HepG2 (cell line): ENCODE results near the gene RFFL. TPM values are rescaled to one million over a fixed set of nuclear protein-coding genes. Genes with fewer than 3 reads are reported as not detected.

ENCODE experiments used
- polyA plus RNA-seq, 8 experiments: library from polyadenylated mRNA; depleted of rRNA in 3 of 8; stranded (reverse) in 7 of 8; unstranded in 1 of 8; fragments of >200 nt; fragmentation: Illumina TruSeq in 4 of 8; extraction: Trizol in 4 of 8; gene quantifications; 2 replicates each; pipeline versions ENCODE4 v1.2.1 to v1.2.3, GENCODE V29; 2011 to 2016; ENCODE audit warnings: low read depth in 4 of 8, missing spikeins in 1 of 8, mixed read lengths in 1 of 8; ENCODE audit not compliant: insufficient read depth in 1 of 8
- small RNA-seq, 3 experiments: library from RNA; depleted of rRNA; stranded (forward); fragments of <200 nt; gene quantifications; one replicate each; pipeline ENCODE3, GENCODE V24; 2012; ENCODE audit warnings: low read depth in 2 of 3, low replicate concordance in 1 of 3; ENCODE audit not compliant: insufficient read length in 3 of 3, insufficient read depth in 2 of 3
- total RNA-seq, 5 experiments: library from RNA; depleted of rRNA; stranded (reverse); fragments of >200 nt; fragmentation: Illumina TruSeq; extraction: Trizol; gene quantifications; 2 replicates each; pipeline ENCODE4 v1.2.3, GENCODE V29; 2016; ENCODE audit warnings: low read depth in 1 of 5

The RFFL gene
- total and polyA plus RNA-seq, 2 of the 13 experiments (the other 11 are each of a cell fraction or from before 2014, with no cell fraction given), result 24.3 to 48.6 TPM

Small RNA genes within 50 kb of the gene (small RNA-seq; reads per million reads assigned to genes)
- 0 reads per million in 3 experiments for gene AC004223.1
- 0 reads per million in 3 experiments for gene RNU6-840P

Other genes with a start within 250 kb of the RFFL start
- 1.1 and 1.4 TPM in 2 replicates for gene CCT6B, start 102.2 kb downstream of the RFFL start, total RNA-seq (2016; rRNA removed; fragmentation: Illumina TruSeq; extraction: Trizol)
- gene CCT6B, start 102.2 kb downstream of the RFFL start, polyA plus RNA-seq (2011; rRNA removed), result 0.41 and 0.46 TPM in 2 replicates
- gene ZNF830, start 102.2 kb downstream of the RFFL start, total RNA-seq (2016; rRNA removed; fragmentation: Illumina TruSeq; extraction: Trizol), result 18.9 and 19.0 TPM in 2 replicates
- 4.7 and 6.1 TPM in 2 replicates for gene ZNF830, start 102.2 kb downstream of the RFFL start, polyA plus RNA-seq (2011; rRNA removed)
- gene LIG3, start 83.2 kb downstream of the RFFL start, total RNA-seq (2016; rRNA removed; fragmentation: Illumina TruSeq; extraction: Trizol), result 34.5 and 36.2 TPM in 2 replicates
- gene LIG3, start 83.2 kb downstream of the RFFL start, polyA plus RNA-seq (2011; rRNA removed), result 23.7 and 34.4 TPM in 2 replicates
- 12.9 and 13.1 TPM in 2 replicates for gene RAD51D, start 56.2 kb upstream of the RFFL start, total RNA-seq (2016; rRNA removed; fragmentation: Illumina TruSeq; extraction: Trizol)
- gene RAD51D, start 56.2 kb upstream of the RFFL start, polyA plus RNA-seq (2011; rRNA removed), result 6.4 and 6.7 TPM in 2 replicates
- not detected in 2 replicates for gene FNDC8, start 57.9 kb upstream of the RFFL start, total RNA-seq (2016; rRNA removed; fragmentation: Illumina TruSeq; extraction: Trizol)
- gene FNDC8, start 57.9 kb upstream of the RFFL start, polyA plus RNA-seq (2011; rRNA removed), result not detected in 2 replicates
- gene NLE1, start 78.6 kb upstream of the RFFL start, total RNA-seq (2016; rRNA removed; fragmentation: Illumina TruSeq; extraction: Trizol), result 34.5 and 35.5 TPM in 2 replicates
- gene NLE1, start 78.6 kb upstream of the RFFL start, polyA plus RNA-seq (2011; rRNA removed), result 20.3 and 21.4 TPM in 2 replicates
- gene UNC45B, start 84.1 kb upstream of the RFFL start, total RNA-seq (2016; rRNA removed; fragmentation: Illumina TruSeq; extraction: Trizol), result not detected in 2 replicates
- 0.01 TPM in 1 of 2 replicates, not detected in the other for gene UNC45B, start 84.1 kb upstream of the RFFL start, polyA plus RNA-seq (2011; rRNA removed)
- gene SLC35G3, start 130.7 kb upstream of the RFFL start, total RNA-seq (2016; rRNA removed; fragmentation: Illumina TruSeq; extraction: Trizol), result not detected in 2 replicates
- gene SLC35G3, start 130.7 kb upstream of the RFFL start, polyA plus RNA-seq (2011; rRNA removed), result not detected in 2 replicates
- 0.35 and 0.70 TPM in 2 replicates for gene SLFN5, start 179.4 kb upstream of the RFFL start, total RNA-seq (2016; rRNA removed; fragmentation: Illumina TruSeq; extraction: Trizol)
- gene SLFN5, start 179.4 kb upstream of the RFFL start, polyA plus RNA-seq (2011; rRNA removed), result 0.22 and 0.25 TPM in 2 replicates